ENCODE measurements around the gene TP53TG3B.
"Not testable (repeated sequence)": the region's sequence is repeated elsewhere in the genome, so short reads cannot be mapped to it uniquely, and the experiment has no call there.

DNA sequence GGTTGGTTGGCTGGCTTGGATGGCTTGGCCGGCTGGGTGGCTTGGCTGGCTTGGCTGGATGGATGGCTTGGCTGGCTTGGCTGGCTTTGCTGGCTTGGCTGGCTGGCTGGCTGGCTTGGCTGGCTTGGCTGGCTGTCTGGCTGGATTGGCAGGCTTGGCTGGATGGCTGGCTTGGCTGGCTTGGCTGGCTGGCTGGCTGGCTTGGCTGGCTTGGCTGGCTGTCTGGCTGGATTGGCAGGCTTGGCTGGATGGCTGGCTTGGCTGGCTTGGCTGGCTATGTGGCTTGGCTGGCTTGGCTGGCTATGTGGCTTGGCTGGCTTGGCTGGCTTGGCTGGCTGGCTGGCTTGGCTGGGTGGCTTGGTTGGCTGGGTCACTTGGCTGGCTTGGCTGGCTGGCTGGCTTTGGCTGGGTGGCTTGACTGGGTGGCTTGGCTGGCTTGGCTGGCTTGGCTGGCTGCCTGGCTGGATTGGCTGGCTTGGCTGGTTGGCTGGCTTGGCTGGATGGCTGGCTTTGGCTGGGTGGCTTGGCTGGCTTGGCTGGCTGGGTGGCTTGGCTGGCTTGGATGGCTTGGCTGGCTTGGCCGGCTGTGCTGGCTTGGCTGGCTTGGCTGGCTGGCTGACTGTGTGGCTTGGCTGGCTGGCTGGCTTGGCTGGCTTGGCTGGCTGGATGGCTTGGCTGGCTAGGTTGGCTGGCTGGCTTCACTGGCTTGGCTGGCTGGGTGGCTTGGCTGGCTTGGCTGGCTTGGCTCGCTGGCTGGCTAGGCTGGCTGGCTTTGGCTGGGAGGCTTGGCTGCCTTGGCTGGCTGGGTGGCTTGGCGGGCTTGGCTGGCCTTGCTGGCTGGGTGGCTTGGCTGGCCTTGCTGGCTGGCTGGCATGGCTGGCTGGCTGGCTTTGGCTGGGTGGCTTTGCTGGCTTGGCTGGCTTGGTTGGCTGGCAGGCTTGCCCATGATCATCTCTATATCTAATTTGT is 21.3 kb upstream of the TP53TG3B start:
- not testable (repeated sequence) for TF ChIP-seq SUZ12 (IDR thresholded peaks at IDR 0.05; ENCODE audit: extremely low read depth, insufficient read depth, insufficient read length); ZNF274 (IDR thresholded peaks at IDR 0.05; ENCODE audit: low read depth, low read length)
